Transverse colon (tissue), 4 donors: ENCODE measurements around the gene MEG3. TPM values are rescaled to one million over a fixed set of nuclear protein-coding genes. Genes with fewer than 3 reads are reported as not detected.

Source experiments
- DNase-seq: peaks from one replicate; pipeline ENCODE4 v3.0.0-alpha.2; 2019
- H3K27ac ChIP-seq, 4 donors: fragments of 200-600 bp; sonication (generic); 2 replicates each; pipeline ENCODE4 v1.5.1; 2016 to 2018; ENCODE audit warnings: inconsistent platforms in 4 of 4
- H3K27me3 ChIP-seq: fragments of 200-600 bp; sonication (generic); 2 replicates; pipeline ENCODE4 v1.5.1; 2017; ENCODE audit warnings: inconsistent platforms
- H3K36me3 ChIP-seq, 4 donors: fragments of 200-600 bp; sonication (generic); 2 replicates each; pipeline ENCODE4 v1.5.1; 2017 to 2019; ENCODE audit warnings: inconsistent platforms in 4 of 4
- H3K4me1 ChIP-seq, 4 donors: fragments of 200-600 bp; sonication (generic); 2 replicates each; pipeline ENCODE4 v1.5.1; 2017 to 2020; ENCODE audit warnings: inconsistent platforms in 4 of 4
- H3K4me3 ChIP-seq, 4 donors: fragments of 200-600 bp; sonication (generic); 1 replicate in 1 of 4; 2 replicates in 3 of 4; pipeline versions ENCODE4 v1.5.1 to v1.6.1; 2017 to 2019; ENCODE audit warnings: inconsistent platforms in 4 of 4
- H3K9me3 ChIP-seq, 2 donors: fragments of 200-600 bp; sonication (generic); 2 replicates each; pipeline ENCODE4 v1.5.1; 2017 to 2019; ENCODE audit warnings: inconsistent platforms in 2 of 2
- EP300 ChIP-seq: sonication (generic); formaldehyde crosslinking; IDR thresholded peaks from one replicate; pipeline ENCODE4 v1.6.1; 2017; ENCODE audit warnings: antibody characterized with exemption, low read depth
- POLR2A ChIP-seq: fragments of 450-650 bp; IDR thresholded peaks from one replicate; pipeline ENCODE4 v1.6.1; 2016; ENCODE audit warnings: antibody characterized with exemption, mild to moderate bottlenecking, moderate library complexity
- POLR2AphosphoS5 ChIP-seq, 3 donors: sonication (generic); formaldehyde crosslinking; IDR thresholded peaks; one replicate each; pipeline ENCODE4 v1.6.1; 2016; ENCODE audit warnings: antibody characterized with exemption in 3 of 3
- WGBS, 2 donors: methylation state at CpG; one replicate each; pipeline ENCODE4 v1.1.5; 2018; ENCODE audit warnings: low coverage in 1 of 2; 5-methylcytosine and 5-hydroxymethylcytosine counted together
- in situ Hi-C, 4 donors: fragments of 200-750 bp; cut with MboI; loops; one replicate each; pipeline versions ENCODE4 v1.15.0 to v1.15.1; 2017; ENCODE audit warnings: low sequenced_read_pairs in 3 of 4, low pct_ligation_motif_present in 1 of 4, low pct_unique_long_range_greater_than_20kb in 1 of 4
- intact Hi-C: fragments of 100-400 bp; cut with DNase I; formaldehyde crosslinking; loops from one replicate; pipeline ENCODE4 v1.15.1; 2023; ENCODE audit warnings: low total_unique reads
- total RNA-seq, 4 donors: library from RNA; depleted of rRNA; stranded (reverse); fragments of >200 nt; gene quantifications; one replicate each; pipeline ENCODE4 v1.1.0, GENCODE V29; 2016
- TF ChIP-seq, protein P1 (sequence below), 5 experiments: fragments of 200-600 bp in 3 of 5; fragments of 450-650 bp in 2 of 5; sonication (generic) in 3 of 5; IDR thresholded peaks; 1 replicate in 2 of 5; 2 replicates in 3 of 5; pipeline ENCODE4 v1.5.1; 2016 to 2017; ENCODE audit warnings: antibody characterized with exemption in 5 of 5, inconsistent platforms in 3 of 5, mild to moderate bottlenecking in 2 of 5, moderate library complexity in 1 of 5

Gene MEG3
- total RNA-seq, 4 donors from 2014 or later, result 10.6 to 156 (median 40.1) TPM

DNA sequence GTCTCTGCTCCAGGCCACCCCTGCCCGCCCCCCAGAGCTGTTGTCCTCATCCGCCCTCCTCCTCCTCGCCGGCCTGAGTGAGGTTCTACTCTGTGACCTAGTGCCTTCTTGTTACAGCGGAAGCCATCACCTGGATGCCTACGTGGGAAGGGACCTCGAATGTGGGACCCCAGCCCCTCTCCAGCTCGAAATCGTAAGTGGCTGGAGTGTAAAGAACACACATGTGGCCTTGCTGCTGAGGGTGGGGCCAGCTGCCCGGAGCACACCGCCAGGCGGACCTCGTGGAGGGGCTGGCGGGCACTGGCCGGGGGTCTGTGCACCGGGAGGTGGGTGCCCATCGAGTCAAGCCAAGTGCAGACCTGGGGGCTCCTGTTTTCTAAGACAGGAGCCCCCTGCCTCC, 19.4 kb downstream of the MEG3 start:
- Histone ChIP-seq H3K4me1 (peaks cover 0 to 13% (median 0%) of the 10 kb centered on the region in 4 donors), H3K27me3 (no peaks in the 10 kb centered on the region), H3K4me3 (no peak overlapping the region), H3K9me3 (no peaks in the 10 kb centered on the region), H3K36me3 (no peaks in the 10 kb centered on the region), H3K27ac (no peak overlapping the region)
- no peak for DNase-seq
- in situ Hi-C loops, result loop anchor here in 2 of 4 donors (25.0 kb wide), 1 partner anchor 792 kb away; no protein-coding TSS in a partner anchor
- TF ChIP-seq EP300, result no peak
- no peak for TF ChIP-seq POLR2AphosphoS5 (IDR thresholded peaks at IDR 0.05)
- TF ChIP-seq, protein P1, sequence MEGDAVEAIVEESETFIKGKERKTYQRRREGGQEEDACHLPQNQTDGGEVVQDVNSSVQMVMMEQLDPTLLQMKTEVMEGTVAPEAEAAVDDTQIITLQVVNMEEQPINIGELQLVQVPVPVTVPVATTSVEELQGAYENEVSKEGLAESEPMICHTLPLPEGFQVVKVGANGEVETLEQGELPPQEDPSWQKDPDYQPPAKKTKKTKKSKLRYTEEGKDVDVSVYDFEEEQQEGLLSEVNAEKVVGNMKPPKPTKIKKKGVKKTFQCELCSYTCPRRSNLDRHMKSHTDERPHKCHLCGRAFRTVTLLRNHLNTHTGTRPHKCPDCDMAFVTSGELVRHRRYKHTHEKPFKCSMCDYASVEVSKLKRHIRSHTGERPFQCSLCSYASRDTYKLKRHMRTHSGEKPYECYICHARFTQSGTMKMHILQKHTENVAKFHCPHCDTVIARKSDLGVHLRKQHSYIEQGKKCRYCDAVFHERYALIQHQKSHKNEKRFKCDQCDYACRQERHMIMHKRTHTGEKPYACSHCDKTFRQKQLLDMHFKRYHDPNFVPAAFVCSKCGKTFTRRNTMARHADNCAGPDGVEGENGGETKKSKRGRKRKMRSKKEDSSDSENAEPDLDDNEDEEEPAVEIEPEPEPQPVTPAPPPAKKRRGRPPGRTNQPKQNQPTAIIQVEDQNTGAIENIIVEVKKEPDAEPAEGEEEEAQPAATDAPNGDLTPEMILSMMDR (IDR thresholded peaks at IDR 0.05), result no peak
- intact Hi-C loops, result no loop called here
- 89 to 90% methylated on average over 2 to 17 of the region's 17 CpGs for WGBS, 2 donors

DNA sequence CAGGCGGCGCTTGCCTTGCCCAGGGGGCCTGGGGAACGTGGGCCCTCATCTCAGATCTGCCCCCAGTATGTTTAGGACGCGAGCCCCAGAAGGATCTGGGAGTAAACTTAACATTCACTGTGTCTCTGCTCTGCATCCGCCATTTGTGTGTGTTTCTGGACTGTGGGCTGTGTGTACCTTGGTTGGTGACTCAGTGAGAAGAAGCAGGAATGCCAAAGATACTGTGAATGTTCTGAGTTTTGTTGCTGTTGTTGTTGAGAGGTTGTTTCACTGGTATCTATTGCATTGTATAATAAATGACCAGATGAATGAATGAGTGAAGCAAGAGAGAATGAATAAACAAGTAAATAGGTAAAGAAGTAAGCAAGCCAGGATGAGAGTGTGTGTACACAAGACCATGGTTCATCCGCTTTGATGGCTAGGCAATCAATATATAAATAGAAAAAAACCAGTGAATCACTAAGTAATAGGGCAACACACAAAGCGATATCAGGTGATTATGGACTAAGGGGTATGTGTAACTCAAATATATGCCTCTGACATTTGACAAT, 20.5 kb downstream of the MEG3 start:
- H3K36me3 ChIP-seq, result no peaks in the 10 kb centered on the region
- in situ Hi-C loops (loop anchor here in 2 of 4 donors (25.0 kb wide), 1 partner anchor 791 kb away; no protein-coding TSS in a partner anchor), intact Hi-C loops (no loop called here)
- peaks cover 0 to 13% (median 0%) of the 10 kb centered on the region in 4 donors for H3K4me1 ChIP-seq
- no peaks in the 10 kb centered on the region for H3K27me3 ChIP-seq
- H3K9me3 ChIP-seq, result no peaks in the 10 kb centered on the region
- 86 to 88% methylated on average over 2 to 8 of the region's 8 CpGs for WGBS, 2 donors
- TF ChIP-seq, protein P1 (IDR thresholded peaks at IDR 0.05), result no peak
- TF ChIP-seq POLR2AphosphoS5 (IDR thresholded peaks at IDR 0.05) (no peak), POLR2A (no peak), EP300 (no peak)
- no peak overlapping the region for H3K4me3 ChIP-seq
- no peak overlapping the region for H3K27ac ChIP-seq
- no peak for DNase-seq

DNA sequence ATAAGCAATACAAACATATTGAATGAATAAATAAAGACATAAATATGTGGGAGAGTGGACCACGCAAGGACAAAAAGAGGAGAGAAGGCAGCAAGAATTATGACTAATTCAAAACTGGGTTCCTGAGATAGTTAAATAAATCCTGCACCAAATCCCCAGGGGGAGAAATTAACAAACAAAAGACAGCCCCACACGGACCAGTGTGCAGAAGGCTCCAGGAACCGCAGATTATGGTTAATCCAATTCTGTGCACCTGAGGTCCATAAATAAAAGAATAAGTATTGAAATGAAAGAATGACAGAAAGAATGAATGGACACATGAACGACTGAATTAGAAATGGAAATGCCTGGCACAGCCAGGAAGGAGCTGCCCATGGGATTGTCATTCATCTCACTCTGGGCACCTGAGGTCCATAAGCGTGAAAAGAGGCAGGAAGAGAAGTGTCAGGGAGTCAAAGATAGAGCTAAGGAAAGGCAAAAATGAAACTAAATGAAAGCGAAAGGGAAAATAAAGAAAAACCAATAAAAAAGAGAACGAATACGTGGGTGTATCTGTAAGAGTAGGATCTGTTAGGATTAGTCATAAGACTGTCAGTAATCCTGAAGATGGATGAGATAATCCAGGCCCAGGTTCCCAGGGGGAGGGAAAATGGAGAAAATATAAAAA, 23.3 kb downstream of the MEG3 start:
- TF ChIP-seq EP300, result no peak
- no peak for TF ChIP-seq POLR2AphosphoS5 (IDR thresholded peaks at IDR 0.05)
- TF ChIP-seq, protein P1 (IDR thresholded peaks at IDR 0.05), result no peak
- no peak for TF ChIP-seq POLR2A
- H3K36me3 ChIP-seq, result no peaks in the 10 kb centered on the region
- WGBS, 2 donors, result 30 to 31% methylated on average over 7 to 8 of the region's 8 CpGs
- H3K4me3 ChIP-seq, result no peak overlapping the region
- intact Hi-C loops (no loop called here), in situ Hi-C loops (loop anchor here in 2 of 4 donors (25.0 kb wide), 1 partner anchor 788 kb away; no protein-coding TSS in a partner anchor)
- no peaks in the 10 kb centered on the region for H3K27me3 ChIP-seq
- no peak overlapping the region for H3K27ac ChIP-seq
- no peaks in the 10 kb centered on the region for H3K9me3 ChIP-seq
- H3K4me1 ChIP-seq, result peaks cover 0 to 8% (median 0%) of the 10 kb centered on the region in 4 donors
- no peak for DNase-seq

DNA sequence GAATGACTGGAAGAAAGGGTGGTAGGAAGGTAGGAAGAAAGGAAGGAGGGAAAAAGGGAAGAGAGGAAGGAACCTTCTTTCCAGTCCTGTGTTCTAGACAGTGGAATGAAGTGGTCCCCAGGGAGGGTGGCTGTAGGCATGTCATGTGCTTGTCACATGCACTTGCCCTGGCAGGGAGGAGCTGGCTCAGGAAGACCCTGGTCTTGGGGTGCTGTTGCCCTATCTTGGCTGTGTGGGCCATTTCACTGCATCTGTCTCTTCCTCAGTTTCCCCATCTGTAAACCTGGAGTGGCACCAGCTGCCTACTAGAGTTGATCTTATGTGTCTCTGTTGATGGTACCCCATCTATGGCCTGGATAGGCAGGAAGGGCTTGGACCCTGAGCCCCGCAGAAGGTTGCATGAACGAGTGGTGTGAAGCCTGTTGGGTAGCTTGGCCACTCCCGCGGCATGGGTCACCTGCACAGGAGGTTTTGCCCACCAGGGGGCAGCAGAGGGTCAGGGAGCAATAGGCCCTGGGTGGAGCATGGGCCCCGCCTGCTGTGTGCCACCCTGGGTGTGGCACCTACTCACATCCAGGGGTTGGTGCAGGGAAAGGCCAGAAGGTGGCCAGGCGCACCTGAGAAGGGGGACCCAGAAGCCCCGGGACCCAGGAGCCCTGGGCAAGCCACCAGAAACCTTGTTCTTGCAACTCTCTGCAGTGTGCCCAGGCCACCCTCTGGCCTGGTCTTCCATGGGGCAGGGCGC, 25.1 kb downstream of the MEG3 start:
- 39% methylated on average over 8 of the region's 8 CpGs; no CpG with 5 or more reads in 1 of the 2 donors for WGBS, 2 donors
- H3K36me3 ChIP-seq, result no peaks in the 10 kb centered on the region
- in situ Hi-C loops (loop anchor here in 1 of 4 donors (10.0 to 25.0 kb wide), 2 partner anchors 386 to 784 kb away; no protein-coding TSS in a partner anchor), intact Hi-C loops (loop anchor here (5.0 to 10.0 kb wide), 2 partner anchors 384 to 776 kb away; no protein-coding TSS in a partner anchor)
- TF ChIP-seq EP300, result no peak
- TF ChIP-seq, protein P1 (IDR thresholded peaks at IDR 0.05), result peak; percentile 82 to 94 (median 91)
- no peak overlapping the region for H3K27ac ChIP-seq
- peaks cover 0 to 8% (median 0%) of the 10 kb centered on the region in 4 donors for H3K4me1 ChIP-seq
- peak; percentile 92 for DNase-seq
- H3K9me3 ChIP-seq, result no peaks in the 10 kb centered on the region
- H3K27me3 ChIP-seq, result no peaks in the 10 kb centered on the region
- no peak overlapping the region for H3K4me3 ChIP-seq
